CD4-positive, alpha-beta T cell treated with Interleukin-17A for 1 hour (primary cell): ENCODE measurements around the gene CEP112.

Experiments
- DNase-seq: peaks from one replicate; pipeline ENCODE4 v3.0.0-alpha.2; 2020

Gene CEP112

GRCh38 chr17:65978871-65979270, 213.1 kb downstream of the CEP112 start:
- no peak for DNase-seq

DNA sequence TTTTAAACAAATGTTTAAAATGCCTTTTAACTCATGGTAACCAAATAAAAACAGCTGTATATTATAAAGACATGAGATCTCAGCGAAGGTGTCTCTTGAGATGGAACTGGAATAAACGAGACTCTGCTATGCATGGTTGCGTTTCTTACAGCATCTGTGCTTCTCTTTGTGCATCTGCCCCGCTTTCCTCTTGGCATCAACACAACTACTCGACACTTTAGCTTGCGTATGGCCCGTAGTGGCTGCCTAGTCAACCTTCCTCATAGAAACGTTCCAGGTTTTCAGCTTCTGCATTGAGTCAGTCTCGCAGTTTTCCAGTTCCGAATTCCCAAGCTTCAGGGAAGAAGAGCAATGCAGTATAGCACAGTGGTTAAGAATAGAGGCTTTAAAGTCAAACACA, 214.9 kb downstream of the CEP112 start:
- no peak for DNase-seq

DNA sequence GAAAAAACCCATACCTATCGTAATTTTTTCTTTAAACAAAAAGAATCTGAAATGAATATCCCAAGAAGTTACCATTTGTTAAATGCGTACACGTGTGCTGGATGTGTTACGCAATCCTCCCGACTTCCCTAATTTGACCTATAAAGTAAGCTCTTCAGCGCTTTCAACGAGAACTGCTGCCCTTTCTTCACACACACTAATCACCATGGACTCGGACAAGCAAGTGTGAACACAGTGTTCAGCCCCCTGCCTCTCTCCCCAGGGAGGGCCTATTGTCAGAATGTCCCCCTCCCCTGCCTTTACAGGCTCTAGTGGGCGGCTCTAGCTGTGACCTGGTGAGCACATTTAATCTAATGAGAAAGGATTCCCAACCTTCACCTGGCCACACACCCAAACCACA, 216.1 kb downstream of the CEP112 start:
- no peak for DNase-seq

GRCh38 chr17:65973237-65973636, 218.7 kb downstream of the CEP112 start:
- DNase-seq: no peak

DNA sequence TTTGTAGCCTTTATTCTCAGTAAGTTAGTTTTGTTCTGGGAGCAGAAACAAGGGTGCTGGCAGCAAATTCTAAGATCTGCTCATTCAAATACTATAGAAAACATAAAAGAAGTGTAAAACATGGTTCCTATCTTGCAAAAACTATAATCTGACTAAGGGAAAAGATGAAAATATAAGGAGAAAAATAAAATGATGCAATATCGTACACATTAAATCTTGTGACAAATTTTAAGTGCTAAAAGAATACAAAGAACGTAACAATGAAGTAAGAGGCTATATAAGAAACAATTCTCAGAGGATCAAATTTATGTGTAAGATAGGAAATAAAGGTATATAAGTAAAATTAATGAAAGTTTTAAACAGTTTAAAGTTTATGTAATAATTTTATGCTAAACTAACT, 224.6 kb downstream of the CEP112 start:
- no peak for DNase-seq

DNA sequence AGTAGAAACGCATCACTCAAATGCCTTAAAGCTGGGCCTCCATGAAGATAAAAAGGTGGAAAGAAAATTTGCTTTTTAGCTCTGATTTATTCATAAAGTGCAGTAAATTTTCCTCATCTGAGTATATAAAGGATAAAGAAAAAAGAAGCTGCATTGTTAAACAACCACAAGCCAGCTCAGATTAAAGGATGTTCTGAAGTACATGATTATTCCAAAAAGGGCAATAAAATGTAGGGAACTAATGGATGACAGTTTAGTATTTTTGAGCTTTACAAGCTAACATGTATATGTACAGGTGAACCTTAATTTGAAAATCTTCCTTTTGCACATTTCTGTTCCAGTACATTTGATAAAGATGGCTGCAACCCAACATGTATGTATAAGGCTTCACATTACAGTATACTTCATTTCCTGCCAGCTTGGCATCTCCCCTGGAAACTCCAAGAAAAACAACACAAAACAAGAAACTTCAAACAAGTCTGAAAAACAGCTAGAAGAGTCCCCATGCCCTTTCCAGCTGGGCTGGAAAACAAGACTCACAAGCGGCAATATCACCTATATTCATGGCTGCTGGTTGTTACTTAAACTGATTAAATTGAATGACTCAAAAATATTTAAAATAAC, 225.7 kb downstream of the CEP112 start:
- no peak for DNase-seq

GRCh38 chr17:65963179-65963578, 228.8 kb downstream of the CEP112 start:
- DNase-seq: no peak

- no peak for DNase-seq
These were observed 232.3 kb downstream of the CEP112 start for GRCh38 chr17:65959630-65960029.

DNA sequence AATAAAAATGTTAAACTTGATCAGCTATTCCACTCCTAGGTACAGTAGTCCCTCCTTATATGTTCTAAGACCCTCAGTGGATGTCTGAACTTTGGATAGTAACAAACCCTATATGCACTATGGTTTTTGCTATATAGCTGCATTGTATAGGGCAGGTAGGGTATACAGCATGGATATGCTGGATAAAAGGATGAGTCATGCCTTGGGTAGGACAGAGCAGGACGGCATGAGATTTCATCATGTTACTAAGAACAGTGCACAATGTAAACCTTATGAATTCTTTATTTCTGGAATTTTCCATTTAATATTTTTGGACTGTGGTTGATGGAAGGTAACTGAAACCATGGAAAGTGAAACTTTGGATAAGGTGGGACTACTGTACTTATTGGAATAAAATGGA, 235.1 kb downstream of the CEP112 start:
- DNase-seq: no peak

DNA sequence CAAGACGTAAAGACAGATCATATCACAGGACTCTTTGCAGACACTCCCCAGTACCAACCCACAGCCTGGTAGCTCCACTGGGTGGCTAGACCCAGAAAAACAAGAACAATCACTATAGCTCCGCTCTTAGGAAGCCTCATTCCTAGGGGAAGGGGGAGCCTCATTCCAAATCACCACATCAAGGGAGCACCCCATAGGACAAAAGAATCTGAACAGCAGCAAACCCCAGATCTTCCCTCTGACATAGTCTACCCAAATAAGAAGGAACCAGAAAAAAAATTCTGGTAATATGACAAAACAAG, 237.8 kb downstream of the CEP112 start:
- no peak for DNase-seq

DNA sequence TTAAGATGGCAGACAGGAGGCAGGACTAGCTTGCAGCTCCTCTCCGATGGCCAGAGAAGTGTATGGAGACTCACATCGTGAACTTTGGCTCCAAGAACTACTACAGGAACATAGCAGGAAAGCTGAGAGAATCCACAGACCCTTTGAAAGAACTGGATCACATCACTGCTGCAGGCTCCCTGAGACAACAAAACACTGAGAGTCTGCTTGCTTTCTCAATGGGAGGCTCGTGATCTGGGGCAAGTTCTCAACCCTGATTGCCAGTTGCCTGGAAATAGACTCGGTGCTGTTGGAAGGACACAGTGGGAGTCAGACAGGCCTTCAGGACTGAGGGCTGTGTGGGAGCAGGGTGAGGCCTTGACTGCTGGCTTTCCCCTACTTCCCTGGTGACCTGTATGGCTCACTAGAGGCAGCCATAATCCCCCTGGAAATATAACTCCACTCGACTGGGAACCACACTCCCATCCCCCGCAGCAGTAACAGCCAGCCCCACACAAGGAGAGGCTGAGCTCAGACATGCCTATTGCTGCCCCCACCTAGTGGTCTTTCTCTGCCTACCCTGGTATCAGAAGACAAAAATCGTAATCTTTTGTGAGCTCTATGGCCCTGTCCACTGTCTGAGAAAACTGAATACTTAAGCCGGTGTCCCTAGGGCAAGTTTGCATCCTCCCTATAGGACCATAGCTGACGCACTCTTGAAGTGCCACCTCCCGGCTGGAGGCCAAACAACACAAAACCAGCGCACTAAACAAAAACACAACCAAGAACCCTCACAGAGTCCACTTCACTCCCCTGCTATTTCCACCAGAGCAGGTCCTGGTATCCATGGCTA, 238.4 kb downstream of the CEP112 start:
- DNase-seq: no peak

- DNase-seq: no peak
These were observed 239.3 kb downstream of the CEP112 start for GRCh38 chr17:65952586-65952985.

- DNase-seq: no peak
These were observed 239.9 kb downstream of the CEP112 start for GRCh38 chr17:65952015-65952414.

- DNase-seq: no peak
These were observed 244.1 kb downstream of the CEP112 start for GRCh38 chr17:65947831-65948230.

- no peak for DNase-seq
These were observed 249.3 kb downstream of the CEP112 start for GRCh38 chr17:65942592-65942991.

DNA sequence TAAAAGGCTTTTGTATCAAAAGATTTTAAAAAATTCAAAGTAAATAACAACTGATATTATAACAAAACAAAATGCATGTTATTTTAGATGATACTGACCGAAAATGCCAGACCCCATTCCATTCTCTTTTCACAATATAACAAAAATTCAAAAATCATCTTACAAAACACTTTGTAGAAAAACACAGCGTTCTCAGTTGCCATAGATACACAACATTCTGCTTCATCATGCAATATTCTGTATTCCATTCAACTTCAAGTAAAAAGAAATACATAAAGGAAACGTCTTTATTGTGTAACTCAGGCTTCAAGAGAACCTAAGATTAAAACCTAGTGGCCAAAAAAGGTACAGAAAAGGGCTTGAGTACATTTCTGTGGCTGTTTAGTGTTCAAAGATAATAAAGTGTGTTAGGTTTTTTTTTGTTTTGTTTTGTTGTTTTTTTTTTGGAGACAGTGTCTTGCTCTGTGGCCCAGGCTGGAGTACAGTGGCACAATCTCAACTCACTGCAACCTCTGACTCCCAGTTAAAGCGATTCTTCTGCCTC, 250.5 kb downstream of the CEP112 start:
- no peak for DNase-seq

- no peak for DNase-seq
These were observed 255.9 kb downstream of the CEP112 start for GRCh38 chr17:65936013-65936412.

GRCh38 chr17:65933290-65933689, 258.6 kb downstream of the CEP112 start:
- no peak for DNase-seq

- DNase-seq: no peak
These were observed 260.4 kb downstream of the CEP112 start for GRCh38 chr17:65931246-65932149.

DNA sequence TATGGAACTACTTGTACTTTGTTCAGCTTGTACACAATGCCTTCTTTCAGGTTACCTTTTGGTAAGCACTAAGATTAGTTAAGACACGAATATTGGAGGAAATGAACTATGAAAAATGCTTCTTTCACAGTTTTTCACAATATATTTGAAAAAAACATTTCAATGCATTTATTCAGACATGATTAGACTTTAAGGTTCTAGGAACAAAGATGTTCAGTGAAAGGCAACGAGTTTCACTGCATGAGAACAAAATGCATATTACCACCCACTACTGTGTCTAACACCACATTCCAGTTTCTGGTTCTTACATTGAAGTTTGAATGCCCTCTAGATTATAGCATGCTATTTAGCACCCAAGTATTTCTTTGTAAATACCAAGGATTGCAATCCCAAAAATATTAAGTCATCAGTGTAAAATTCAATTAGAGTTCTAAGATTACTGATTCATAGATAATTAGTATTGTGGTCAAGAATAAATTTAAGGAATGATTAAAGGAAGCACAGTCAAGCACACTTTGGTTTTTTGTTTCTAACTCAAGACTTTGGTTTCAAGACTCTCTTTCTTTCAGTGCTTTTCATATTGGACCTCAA, 261.7 kb downstream of the CEP112 start:
- no peak for DNase-seq

GRCh38 chr17:65926599-65926998, 265.3 kb downstream of the CEP112 start:
- no peak for DNase-seq

GRCh38 chr17:65925606-65926307, 266.2 kb downstream of the CEP112 start:
- no peak for DNase-seq
